Measurements from ENCODE around the gene SPTB. TPM values are rescaled to one million over a fixed set of nuclear protein-coding genes. Genes with fewer than 3 reads are reported as not detected.

Gene SPTB
- total RNA-seq, 2 experiments from 2014 or later, result 0.03 to 0.08 TPM

DNA sequence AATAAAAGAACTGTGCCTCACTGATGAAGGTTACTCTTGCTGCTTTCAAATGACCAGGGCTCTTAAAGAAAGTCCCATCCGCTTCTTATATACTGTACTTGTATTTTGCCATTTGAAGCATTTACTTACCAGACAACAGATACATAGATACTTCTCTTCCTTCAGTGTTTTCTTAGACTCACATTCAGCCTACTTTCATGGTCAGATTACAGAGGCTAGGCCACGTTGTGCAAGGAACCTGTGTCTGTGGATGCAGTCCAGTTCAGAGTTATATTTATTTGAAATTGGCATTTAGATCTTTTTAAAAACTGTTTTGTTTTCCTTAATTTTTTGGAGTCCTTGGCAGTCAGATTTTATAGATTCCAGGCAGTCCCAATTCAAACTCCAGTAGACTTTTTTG lies 40.8 kb upstream of the SPTB start:
- H3K4me3 ChIP-seq (ENCODE audit: low read length), result no peak overlapping the region
- H3K9me3 ChIP-seq (ENCODE audit: control insufficient read depth in 1 of 2, insufficient read depth in 1 of 2, low read length in 2 of 2), result no peaks in the 10 kb centered on the region
- H3K36me3 ChIP-seq (ENCODE audit: insufficient read depth, low read length), result peaks cover 26% of the 10 kb centered on the region
- intact Hi-C loops (cut with DNase I, micrococcal nuclease), result no loop called here
- DNase-seq (no peak), ATAC-seq (ENCODE audit: poor library complexity) (no peak)
- Mint-ChIP-seq H3K27me3 (no peaks in the 10 kb centered on the region), H3K4me1 (ENCODE audit: low read depth) (peaks cover 85% of the 10 kb centered on the region), H3K36me3 (ENCODE audit: low read depth) (peaks cover 73% of the 10 kb centered on the region), H3K9me3 (no peaks in the 10 kb centered on the region), H3K27ac (peak overlapping the region; percentile 70), H3K4me3 (no peak overlapping the region)
- TF ChIP-seq, protein P1, sequence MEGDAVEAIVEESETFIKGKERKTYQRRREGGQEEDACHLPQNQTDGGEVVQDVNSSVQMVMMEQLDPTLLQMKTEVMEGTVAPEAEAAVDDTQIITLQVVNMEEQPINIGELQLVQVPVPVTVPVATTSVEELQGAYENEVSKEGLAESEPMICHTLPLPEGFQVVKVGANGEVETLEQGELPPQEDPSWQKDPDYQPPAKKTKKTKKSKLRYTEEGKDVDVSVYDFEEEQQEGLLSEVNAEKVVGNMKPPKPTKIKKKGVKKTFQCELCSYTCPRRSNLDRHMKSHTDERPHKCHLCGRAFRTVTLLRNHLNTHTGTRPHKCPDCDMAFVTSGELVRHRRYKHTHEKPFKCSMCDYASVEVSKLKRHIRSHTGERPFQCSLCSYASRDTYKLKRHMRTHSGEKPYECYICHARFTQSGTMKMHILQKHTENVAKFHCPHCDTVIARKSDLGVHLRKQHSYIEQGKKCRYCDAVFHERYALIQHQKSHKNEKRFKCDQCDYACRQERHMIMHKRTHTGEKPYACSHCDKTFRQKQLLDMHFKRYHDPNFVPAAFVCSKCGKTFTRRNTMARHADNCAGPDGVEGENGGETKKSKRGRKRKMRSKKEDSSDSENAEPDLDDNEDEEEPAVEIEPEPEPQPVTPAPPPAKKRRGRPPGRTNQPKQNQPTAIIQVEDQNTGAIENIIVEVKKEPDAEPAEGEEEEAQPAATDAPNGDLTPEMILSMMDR (IDR thresholded peaks at IDR 0.05), result no peak
- H3K4me1 ChIP-seq (ENCODE audit: insufficient read depth, low read length), result peaks cover 30% of the 10 kb centered on the region
- H3K27me3 ChIP-seq (ENCODE audit: control insufficient read depth in 1 of 2, insufficient read depth in 2 of 2, low read length in 2 of 2), result no peaks in the 10 kb centered on the region
- CTCF ChIA-PET, result interaction anchor here (0.6 to 1.7 kb wide), 2 partner anchors 13 to 66 kb away, joined by 3 to 5 read pairs; partner anchors contain the start of gene FNTB
- POLR2A ChIA-PET, result interaction anchor here (0.6 kb wide), 1 partner anchor 10 kb away, joined by 3 read pairs; no protein-coding TSS in a partner anchor
- no peak overlapping the region for H3K27ac ChIP-seq (ENCODE audit: low read depth in 1 of 2, low read length in 2 of 2)

DNA sequence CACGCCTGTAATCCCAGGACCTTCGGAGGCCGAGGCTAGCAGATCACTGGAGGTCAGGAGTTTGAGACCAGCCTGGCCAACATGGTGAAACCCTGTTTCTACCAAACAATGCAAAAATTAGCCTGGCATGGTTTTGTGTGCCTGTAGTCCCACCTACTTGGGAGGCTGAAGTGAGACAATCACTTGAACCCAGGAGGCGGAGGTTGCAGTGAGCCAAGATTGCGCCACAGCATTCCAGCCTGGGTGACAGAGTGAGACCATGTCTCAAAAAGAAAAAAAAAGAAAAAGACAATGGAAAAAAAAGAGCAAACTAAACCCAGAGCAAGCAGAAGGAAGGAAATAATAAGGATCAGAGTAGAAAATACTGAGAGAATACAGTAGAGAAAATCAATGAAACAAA lies 39.9 kb upstream of the SPTB start:
- H3K27ac ChIP-seq (ENCODE audit: low read depth in 1 of 2, low read length in 2 of 2), result no peak overlapping the region
- Mint-ChIP-seq H3K36me3 (ENCODE audit: low read depth) (peaks cover 77% of the 10 kb centered on the region), H3K27me3 (no peaks in the 10 kb centered on the region), H3K4me3 (no peak overlapping the region), H3K27ac (peak overlapping the region; percentile 70), H3K9me3 (no peaks in the 10 kb centered on the region), H3K4me1 (ENCODE audit: low read depth) (peaks cover 90% of the 10 kb centered on the region)
- no peak overlapping the region for H3K4me3 ChIP-seq (ENCODE audit: low read length)
- peaks cover 18% of the 10 kb centered on the region for H3K36me3 ChIP-seq (ENCODE audit: insufficient read depth, low read length)
- intact Hi-C loops (cut with DNase I, micrococcal nuclease), result loop anchor here in 1 of 2 experiments (5.0 to 10.0 kb wide), 5 partner anchors 65 to 1585 kb away; partner anchors contain the start of genes FNTB, GPHN, HSPA2 and MAX
- no peaks in the 10 kb centered on the region for H3K9me3 ChIP-seq (ENCODE audit: control insufficient read depth in 1 of 2, insufficient read depth in 1 of 2, low read length in 2 of 2)
- CTCF ChIA-PET, result interaction anchor here (1.7 kb wide), 1 partner anchor 67 kb away, joined by 5 read pairs; the partner anchor contains the start of gene FNTB
- no peak for DNase-seq
- no peaks in the 10 kb centered on the region for H3K27me3 ChIP-seq (ENCODE audit: control insufficient read depth in 1 of 2, insufficient read depth in 2 of 2, low read length in 2 of 2)
- peaks cover 32% of the 10 kb centered on the region for H3K4me1 ChIP-seq (ENCODE audit: insufficient read depth, low read length)
- TF ChIP-seq, protein P1 (IDR thresholded peaks at IDR 0.05), result no peak
- ATAC-seq (ENCODE audit: poor library complexity), result no peak
- POLR2A ChIA-PET, result no interaction called here

DNA sequence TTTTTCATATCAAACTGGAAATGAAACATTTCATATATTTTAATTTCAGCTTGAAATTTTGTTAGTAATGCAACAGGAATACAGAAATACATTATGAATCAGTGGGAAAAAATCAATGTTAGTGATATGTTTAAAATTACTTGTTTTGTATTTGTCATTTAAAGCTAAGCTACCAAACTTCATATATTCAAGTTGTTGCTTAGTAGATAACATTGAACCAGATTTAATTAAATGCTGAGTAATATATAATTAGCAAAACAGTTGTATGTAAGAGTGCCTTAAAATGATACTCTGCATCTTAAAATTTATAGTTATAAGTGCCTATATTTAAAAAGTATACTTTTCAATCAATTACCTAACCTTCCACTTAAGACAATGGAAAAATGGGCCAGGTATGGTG lies 39.5 kb upstream of the SPTB start:
- Histone ChIP-seq H3K27me3 (ENCODE audit: control insufficient read depth in 1 of 2, insufficient read depth in 2 of 2, low read length in 2 of 2) (no peaks in the 10 kb centered on the region), H3K36me3 (ENCODE audit: insufficient read depth, low read length) (peaks cover 14% of the 10 kb centered on the region), H3K4me1 (ENCODE audit: insufficient read depth, low read length) (peaks cover 32% of the 10 kb centered on the region), H3K4me3 (ENCODE audit: low read length) (no peak overlapping the region), H3K27ac (ENCODE audit: low read depth in 1 of 2, low read length in 2 of 2) (no peak overlapping the region), H3K9me3 (ENCODE audit: control insufficient read depth in 1 of 2, insufficient read depth in 1 of 2, low read length in 2 of 2) (no peaks in the 10 kb centered on the region)
- ATAC-seq (ENCODE audit: poor library complexity), result no peak
- ChIA-PET CTCF (interaction anchor here (1.5 to 1.7 kb wide), 2 partner anchors 10 to 67 kb away, joined by 3 to 5 read pairs; partner anchors contain the start of gene FNTB), POLR2A (interaction anchor here (1.7 to 5.8 kb wide), 2 partner anchors 7 to 17 kb away, joined by 5 to 132 read pairs; no protein-coding TSS in a partner anchor)
- Mint-ChIP-seq H3K36me3 (ENCODE audit: low read depth) (peaks cover 76% of the 10 kb centered on the region), H3K4me3 (no peak overlapping the region), H3K27me3 (no peaks in the 10 kb centered on the region), H3K9me3 (no peaks in the 10 kb centered on the region), H3K4me1 (ENCODE audit: low read depth) (peaks cover 88% of the 10 kb centered on the region), H3K27ac (peak overlapping the region; percentile 79)
- DNase-seq, result no peak
- TF ChIP-seq, protein P1 (IDR thresholded peaks at IDR 0.05), result no peak
- intact Hi-C loops (cut with DNase I, micrococcal nuclease), result loop anchor here in 1 of 2 experiments (5.0 to 10.0 kb wide), 5 partner anchors 66 to 1586 kb away; partner anchors contain the start of genes FNTB, GPHN, HSPA2 and MAX

Measured in CD4-positive, alpha-beta T cell (primary cell).